Heart left ventricle (tissue), 16 donors: ENCODE measurements around the gene ST3GAL6. TPM values are rescaled to one million over a fixed set of nuclear protein-coding genes. Genes with fewer than 3 reads are reported as not detected.

Source experiments
- ATAC-seq, 4 donors: fragments of 200-7000 bp; cut with Tn5 transposase; one replicate each; pipeline ENCODE4 v1.9.1; 2020 to 2022; ENCODE audit warnings: moderate library complexity in 4 of 4, mild to moderate bottlenecking in 3 of 4, moderate number of reproducible peaks in 1 of 4
- DNase-seq, 5 donors: peaks; one replicate each; pipeline ENCODE4 v3.0.0-alpha.2; 2020
- H3K27ac ChIP-seq, 12 donors: fragments of 200-600 bp; sonication (generic) in 4 of 12; one replicate each; pipeline versions ENCODE4 v1.5.0 to v1.8.0; 2016 to 2022; ENCODE audit warnings: mild to moderate bottlenecking in 2 of 12
- H3K27me3 ChIP-seq, 9 donors: fragments of 200-600 bp; sonication (generic) in 2 of 9; one replicate each; pipeline versions ENCODE4 v1.5.1 to v1.8.0; 2016 to 2022; ENCODE audit warnings: mild to moderate bottlenecking in 3 of 9
- H3K36me3 ChIP-seq, 9 donors: fragments of 200-600 bp; sonication (generic) in 2 of 9; one replicate each; pipeline versions ENCODE4 v1.5.0 to v1.8.0; 2018 to 2022; ENCODE audit warnings: mild to moderate bottlenecking in 2 of 9
- H3K4me1 ChIP-seq, 12 donors: fragments of 200-600 bp; sonication (generic) in 4 of 12; one replicate each; pipeline versions ENCODE4 v1.5.0 to v1.8.0; 2016 to 2022; ENCODE audit warnings: mild to moderate bottlenecking in 3 of 12
- H3K4me3 ChIP-seq, 12 donors: fragments of 200-600 bp; sonication (generic) in 4 of 12; one replicate each; pipeline versions ENCODE4 v1.5.0 to v1.8.0; 2017 to 2022; ENCODE audit warnings: mild to moderate bottlenecking in 9 of 12, moderate library complexity in 4 of 12
- H3K9me3 ChIP-seq, 12 donors: fragments of 200-600 bp; sonication (generic) in 4 of 12; one replicate each; pipeline versions ENCODE4 v1.5.0 to v1.8.0; 2016 to 2022; ENCODE audit warnings: mild to moderate bottlenecking in 1 of 12
- CTCF ChIP-seq, 12 donors: fragments of 200-600 bp; sonication (generic) in 4 of 12; IDR thresholded peaks; one replicate each; pipeline versions ENCODE4 v1.5.0 to v1.8.0; 2018 to 2022; ENCODE audit warnings: antibody characterized with exemption in 12 of 12, mild to moderate bottlenecking in 5 of 12
- POLR2A ChIP-seq, 2 donors: fragments of 450-650 bp; IDR thresholded peaks; one replicate each; pipeline ENCODE4 v1.6.1; 2017; ENCODE audit warnings: antibody characterized with exemption in 2 of 2, mild to moderate bottlenecking in 2 of 2, moderate library complexity in 2 of 2
- WGBS, 4 donors: extraction: QIAGEN DNeasy Blood & Tissue Kit in 2 of 4; methylation state at CpG; one replicate each; pipeline versions ENCODE4 v1.1.5 to v1.1.7; 2013 to 2018; 5-methylcytosine and 5-hydroxymethylcytosine counted together
- intact Hi-C, 10 donors: fragments of 100-400 bp; cut with DNase I; formaldehyde crosslinking; loops; one replicate each; pipeline versions ENCODE4 v1.11.1 to v1.14.2; 2022
- polyA plus RNA-seq, 2 donors: library from polyadenylated mRNA; stranded (reverse); fragments of 200-250 nt; gene quantifications; one replicate each; pipeline ENCODE4 v1.2.3, GENCODE V29; 2013
- total RNA-seq, 9 donors: library from RNA; depleted of rRNA in 2 of 9; stranded (reverse); fragments of >200 nt in 2 of 9; fragmentation: NEBNext Ultra II Directional in 3 of 9; extraction: Animal tissue kit (Norgen Biotek cat#: 25700) in 3 of 9; gene quantifications; one replicate each; pipeline versions ENCODE4 v1.1.0 to v1.2.4, GENCODE V29; 2016 to 2023
- donor health status: ischemic (EF 13 %, LVEDD 7.1; RV severe dilation, severe dysfunction).
- donor health status: healthy with polysubstance abuse.
- donor health status: DM: no; HTN: yes; CAD: no.
- donor health status: DM: no; HTN: no; CAD: no.
- donor health status: ischemic (EF 25% LVEDD 6.9; RV normal size, moderate dysfunction).
- donor health status: ischemic (EF 25% LVEDD 5.7; RV mildly dilated, moderate dysfunction).
- donor health status: healthy.
- donor health status: DM: yes; HTN: yes; CAD: no.
- donor health status: ischemic (EF 35%, LVEDD 5.7; RV mildly dilated, moderate dysfunction).
- donor health status: nonischemic (EF 11% LVEDD 7.7; RV severe dilation, severe dysfunction).
- donor health status: DM: yes; HTN: yes; CAD: no.
- donor health status: PGD.
- donor health status: ischemic (EF 29% LVEDD 5.4; RV normal size, mild dysfunction).
- donor health status: nonischemic (EF 23%, LVEDD 6.1; RV moderate dilation, normal function).

Gene ST3GAL6
- total and polyA plus RNA-seq, 11 donors = 35.3 to 95.9 (median 64.5) TPM

DNA sequence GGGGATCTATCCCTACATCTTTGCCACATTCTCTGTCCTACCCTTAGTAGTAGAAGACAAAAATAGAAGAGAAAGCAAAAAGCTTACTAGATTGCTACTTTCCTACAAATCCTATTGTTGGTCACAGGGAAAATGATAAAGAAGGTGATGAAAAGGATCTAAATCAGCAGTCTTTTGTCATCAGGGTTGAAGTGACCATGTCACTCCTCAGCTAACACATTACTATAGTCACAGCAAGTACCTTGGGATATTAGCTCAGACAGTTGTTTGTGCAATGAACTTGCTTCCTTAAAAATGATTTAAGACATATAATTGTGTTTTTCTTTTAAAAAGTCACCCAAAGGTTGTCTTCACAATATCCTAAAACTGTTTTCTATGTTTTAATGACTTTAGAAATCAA lies 6.3 kb downstream of the ST3GAL6 start:
- no peak for DNase-seq
- Histone ChIP-seq H3K9me3 (no peaks in the 10 kb centered on the region), H3K27ac (peak overlapping the region in 10 of 12 donors; percentile 2 to 77 (median 52)), H3K36me3 (peaks cover 0 to 37% (median 18%) of the 10 kb centered on the region in 9 donors), H3K4me3 (no peak overlapping the region), H3K4me1 (peaks cover 8 to 75% (median 54%) of the 10 kb centered on the region in 12 donors), H3K27me3 (no peaks in the 10 kb centered on the region)
- intact Hi-C loops = loop anchor here in 2 of 10 donors (5.0 kb wide), 1 partner anchor 37 kb away; no protein-coding TSS in a partner anchor
- ATAC-seq = peak in 2 of 4 donors; percentile 55 to 62
- TF ChIP-seq CTCF (IDR thresholded peaks at IDR 0.05) (no peak), POLR2A (IDR thresholded peaks at IDR 0.05) (no peak)

DNA sequence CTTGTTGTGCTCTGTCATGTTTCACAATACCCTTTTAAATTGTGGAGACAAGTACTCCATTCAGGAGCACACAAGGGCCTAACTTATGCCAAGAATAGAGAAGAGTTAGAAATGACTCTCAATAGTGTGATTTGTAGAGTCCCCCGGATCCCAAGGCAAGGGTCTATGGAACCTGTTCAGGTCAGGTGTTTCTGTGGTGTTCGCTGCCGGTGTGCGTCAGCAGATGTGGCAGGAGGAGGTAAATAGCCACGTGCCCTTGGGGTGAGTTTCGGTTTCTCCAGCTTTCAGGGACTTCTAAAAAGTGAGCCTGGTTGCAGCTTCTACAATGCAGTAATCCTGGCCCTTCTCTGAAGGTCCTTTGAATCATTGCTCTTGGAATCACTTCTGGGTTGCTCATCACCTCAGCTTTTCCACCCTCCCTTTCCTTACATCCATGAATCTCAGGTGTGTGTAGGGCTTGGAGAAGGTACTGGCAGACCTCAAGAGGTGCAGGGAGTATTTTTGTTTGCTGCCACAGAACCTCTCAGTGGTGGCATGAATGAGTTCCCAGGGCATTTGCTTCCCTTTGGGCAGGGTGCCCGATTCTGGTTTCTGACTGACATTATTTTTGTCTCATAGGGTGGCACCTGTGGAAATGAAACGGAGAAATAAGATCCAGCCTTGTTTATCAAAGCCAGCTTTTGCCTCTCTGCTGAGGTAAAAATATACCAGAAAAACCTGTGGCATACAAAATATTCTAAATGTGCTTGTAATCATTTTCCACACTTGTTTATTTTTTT lies 7.3 kb downstream of the ST3GAL6 start:
- WGBS, 4 donors = 72 to 84% (median 81%) methylated on average over 8 of the region's 8 CpGs
- Histone ChIP-seq H3K4me1 (peaks cover 2 to 65% (median 44%) of the 10 kb centered on the region in 12 donors), H3K36me3 (peaks cover 0 to 44% (median 25%) of the 10 kb centered on the region in 9 donors), H3K27ac (peak overlapping the region in 10 of 12 donors; percentile 22 to 77 (median 51)), H3K9me3 (no peaks in the 10 kb centered on the region), H3K27me3 (no peaks in the 10 kb centered on the region), H3K4me3 (no peak overlapping the region)
- DNase-seq (peak in 4 of 5 donors; percentile 50 to 76 (median 56)), ATAC-seq (peak; percentile 9 to 74 (median 55))
- TF ChIP-seq CTCF (IDR thresholded peaks at IDR 0.05) = no peak
- no peak for TF ChIP-seq POLR2A (IDR thresholded peaks at IDR 0.05)
- intact Hi-C loops = loop anchor here in 1 of 10 donors (2.0 kb wide), 1 partner anchor 36 kb away; no protein-coding TSS in a partner anchor

GRCh38 chr3:98772022-98772421 lies 8.9 kb downstream of the ST3GAL6 start:
- ATAC-seq (no peak), DNase-seq (no peak)
- Histone ChIP-seq H3K9me3 (no peaks in the 10 kb centered on the region), H3K36me3 (peaks cover 0 to 57% (median 35%) of the 10 kb centered on the region in 9 donors), H3K27ac (no peak overlapping the region), H3K27me3 (no peaks in the 10 kb centered on the region), H3K4me1 (peaks cover 2 to 64% (median 38%) of the 10 kb centered on the region in 12 donors), H3K4me3 (no peak overlapping the region)
- intact Hi-C loops = no loop called here
- 84 to 89% (median 87%) methylated on average over 2 of the region's 2 CpGs for WGBS, 4 donors
- TF ChIP-seq CTCF (IDR thresholded peaks at IDR 0.05) (no peak), POLR2A (IDR thresholded peaks at IDR 0.05) (no peak)

DNA sequence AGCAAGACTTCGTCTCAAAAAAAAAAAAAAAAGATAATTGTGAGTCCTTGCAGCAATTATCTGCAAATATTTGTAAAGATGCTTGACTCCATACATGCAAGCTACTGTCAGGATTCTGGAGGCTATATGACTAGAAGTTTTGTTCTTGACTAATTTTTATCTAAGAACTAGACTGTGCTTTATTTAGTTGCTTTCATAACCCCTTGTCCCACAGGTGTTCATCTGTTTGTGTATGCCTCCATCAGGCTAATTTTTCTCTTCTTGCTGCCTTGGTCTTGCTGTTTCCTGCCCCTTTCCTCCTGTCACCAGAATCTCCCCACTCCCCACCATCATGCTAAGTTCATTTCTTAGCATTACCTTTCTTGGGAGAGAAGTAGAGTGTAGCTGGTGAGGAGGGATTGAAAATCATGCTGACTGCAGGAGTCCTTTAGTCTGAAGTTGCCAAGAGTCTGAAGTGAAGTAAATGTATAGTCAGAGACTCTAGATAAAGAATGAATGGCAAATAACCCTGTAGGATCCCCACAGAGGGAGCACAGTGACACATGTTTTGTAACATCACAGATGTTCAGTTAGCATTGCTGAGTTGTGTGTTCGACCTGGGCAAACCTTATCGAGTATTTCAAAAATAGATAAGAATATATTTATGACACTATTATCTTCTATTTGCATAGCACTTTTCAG lies 12.5 kb downstream of the ST3GAL6 start:
- Histone ChIP-seq H3K27me3 (no peaks in the 10 kb centered on the region), H3K4me1 (peaks cover 0 to 62% (median 43%) of the 10 kb centered on the region in 12 donors), H3K36me3 (peaks cover 0 to 63% (median 35%) of the 10 kb centered on the region in 9 donors), H3K27ac (peak overlapping the region in 2 of 12 donors; percentile 1 to 48), H3K9me3 (no peaks in the 10 kb centered on the region), H3K4me3 (no peak overlapping the region)
- no peak for ATAC-seq
- DNase-seq = no peak
- no peak for TF ChIP-seq POLR2A (IDR thresholded peaks at IDR 0.05)
- TF ChIP-seq CTCF (IDR thresholded peaks at IDR 0.05) = no peak
- intact Hi-C loops = loop anchor here in 3 of 10 donors (5.0 kb wide), 1 partner anchor 43 kb away; no protein-coding TSS in a partner anchor
- 58 to 65% (median 62%) methylated on average over 3 of the region's 3 CpGs for WGBS, 4 donors
